Activated CD4-positive, CD25-positive, alpha-beta regulatory T cell treated with anti-CD3 and anti-CD28 coated beads, Interleukin-2, amount 50 U/mL, for 72 hours (primary cell): ENCODE results near the gene CCT3.
A peak's percentile ranks its signal among the peaks of the same experiment; 100 is the strongest.

Source experiments
- DNase-seq: peaks from one replicate; pipeline ENCODE4 v3.0.0; 2021

CCT3 gene

DNA sequence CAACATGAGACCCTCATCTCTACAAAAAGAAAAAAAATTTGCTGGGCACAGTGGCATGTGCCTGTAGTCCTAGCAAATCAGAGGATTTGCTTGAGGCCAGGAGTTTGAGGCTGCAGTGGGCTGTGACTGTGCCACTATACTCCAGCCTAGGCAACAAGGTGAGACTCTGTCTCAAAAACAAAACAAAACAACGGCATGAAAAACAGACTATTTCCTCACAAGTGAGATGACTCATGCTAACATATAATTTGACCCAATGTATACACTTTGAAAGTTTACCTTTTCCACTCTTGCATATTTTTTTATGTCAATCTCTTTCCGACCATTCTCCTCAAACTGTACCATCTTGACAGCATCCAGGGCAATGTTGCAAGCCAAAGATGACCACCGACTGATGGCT is 17.5 kb downstream of the CCT3 start:
- no peak for DNase-seq

DNA sequence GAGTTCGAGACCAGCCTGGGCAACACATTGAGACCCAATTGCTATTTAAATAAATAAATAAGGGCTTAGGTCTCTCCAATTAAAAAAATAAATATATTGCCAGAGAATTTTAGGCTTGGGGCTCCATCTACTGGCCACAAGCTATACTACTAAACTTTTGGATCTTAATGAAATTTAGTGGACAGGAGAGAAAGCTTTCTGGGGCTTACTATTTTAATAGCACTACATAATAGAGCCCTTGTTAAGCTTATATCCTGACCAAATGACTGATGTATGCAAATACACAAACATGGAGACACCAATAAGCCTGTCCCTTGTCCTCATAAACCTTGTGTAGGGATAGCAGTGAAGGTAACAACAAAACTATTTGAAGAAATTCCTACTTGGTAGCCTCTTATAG is 18.4 kb downstream of the CCT3 start:
- DNase-seq, result no peak

DNA sequence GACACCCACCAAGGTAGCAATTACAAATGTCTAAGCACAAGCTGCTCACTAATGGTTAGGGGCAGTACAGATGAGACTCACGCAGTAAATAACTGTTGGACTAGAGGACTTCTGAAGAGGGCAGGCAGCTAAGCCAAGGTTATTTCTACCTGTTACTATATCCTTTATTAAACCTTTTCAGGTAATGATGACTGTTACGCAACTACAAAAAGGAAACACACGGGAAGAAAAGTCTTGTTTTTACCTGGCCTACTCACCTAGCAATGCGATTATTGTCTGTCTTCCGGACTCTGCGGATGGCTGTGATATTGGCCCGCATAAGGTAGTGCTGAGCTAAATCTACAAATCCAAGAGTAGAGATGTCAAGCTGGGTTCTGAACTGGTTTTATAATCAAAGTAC is 21.2 kb downstream of the CCT3 start:
- no peak for DNase-seq

DNA sequence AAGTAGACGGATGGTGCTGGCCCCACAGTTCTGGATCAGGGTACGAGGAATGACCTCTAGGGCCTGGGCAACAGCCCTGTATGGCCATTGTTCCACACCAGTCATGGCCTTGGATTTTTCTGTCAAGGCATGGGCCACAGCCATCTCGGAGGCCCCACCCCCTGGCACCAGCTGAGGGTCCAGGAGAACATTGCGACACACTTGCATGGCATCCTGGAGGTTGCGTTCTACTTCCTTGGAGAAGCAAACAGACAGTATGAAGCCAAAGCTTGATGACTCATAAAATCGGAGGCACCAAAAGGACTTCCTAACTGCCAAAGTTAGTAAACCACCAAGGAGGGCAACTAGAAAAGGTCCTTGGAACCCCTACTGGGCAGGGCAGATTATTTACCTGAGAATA is 27.1 kb downstream of the CCT3 start:
- DNase-seq, result no peak

DNA sequence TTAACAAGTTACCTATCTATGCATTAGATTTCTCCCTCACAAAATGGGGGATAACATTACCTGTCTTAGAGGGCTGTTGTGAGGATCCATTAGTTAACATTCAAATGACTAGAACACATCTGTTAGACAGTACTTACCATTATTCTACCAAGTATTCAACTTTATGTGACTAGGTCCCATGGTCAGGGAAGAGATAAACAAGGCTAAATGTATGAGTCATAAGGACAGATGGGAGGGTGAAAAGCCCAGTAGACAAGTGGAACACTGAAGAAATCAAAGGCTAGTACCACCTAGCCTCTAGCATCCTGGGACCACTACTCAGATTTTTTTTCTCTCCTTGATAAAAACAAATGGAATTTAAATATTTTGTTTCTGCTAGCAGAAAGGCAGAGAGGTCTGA is 30.0 kb downstream of the CCT3 start:
- no peak for DNase-seq

DNA sequence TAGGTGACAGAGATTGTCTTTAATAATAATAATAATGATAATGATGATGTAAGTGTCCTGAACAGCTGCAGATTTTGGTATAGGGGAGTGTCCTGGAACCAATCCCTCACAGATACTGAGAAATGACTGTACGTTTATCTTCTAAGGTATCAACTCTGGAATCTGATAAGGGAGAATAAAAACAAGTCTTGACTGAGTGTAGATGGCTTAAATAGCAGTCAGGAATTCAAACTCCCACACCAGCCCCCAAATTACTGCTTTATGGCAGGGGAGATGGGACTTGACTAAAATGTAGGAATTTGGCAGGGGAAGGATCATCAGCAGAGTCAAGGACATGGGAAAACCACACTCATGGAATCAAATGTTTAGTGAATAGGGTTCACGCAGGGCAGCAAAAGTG is 32.9 kb downstream of the CCT3 start:
- no peak for DNase-seq

DNA sequence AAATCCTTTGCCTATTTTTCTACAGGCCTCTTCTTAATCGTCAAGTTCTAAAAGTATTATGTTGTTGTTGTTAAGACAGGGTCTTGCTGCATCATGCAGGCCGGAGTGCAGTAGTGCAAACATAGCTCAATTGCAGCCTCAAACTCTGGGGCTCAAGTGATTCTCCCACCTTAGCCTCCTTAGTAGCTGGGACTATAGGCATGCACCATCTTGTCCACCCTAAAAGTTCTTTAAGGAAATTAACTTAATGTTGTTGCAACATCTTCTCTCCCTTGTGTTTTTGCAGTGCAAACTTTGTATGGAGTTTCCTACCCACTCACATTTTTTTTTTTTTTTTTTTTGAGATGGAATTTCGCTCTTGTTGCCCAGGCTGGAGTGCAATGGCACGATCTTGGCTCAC is 34.9 kb downstream of the CCT3 start:
- no peak for DNase-seq

DNA sequence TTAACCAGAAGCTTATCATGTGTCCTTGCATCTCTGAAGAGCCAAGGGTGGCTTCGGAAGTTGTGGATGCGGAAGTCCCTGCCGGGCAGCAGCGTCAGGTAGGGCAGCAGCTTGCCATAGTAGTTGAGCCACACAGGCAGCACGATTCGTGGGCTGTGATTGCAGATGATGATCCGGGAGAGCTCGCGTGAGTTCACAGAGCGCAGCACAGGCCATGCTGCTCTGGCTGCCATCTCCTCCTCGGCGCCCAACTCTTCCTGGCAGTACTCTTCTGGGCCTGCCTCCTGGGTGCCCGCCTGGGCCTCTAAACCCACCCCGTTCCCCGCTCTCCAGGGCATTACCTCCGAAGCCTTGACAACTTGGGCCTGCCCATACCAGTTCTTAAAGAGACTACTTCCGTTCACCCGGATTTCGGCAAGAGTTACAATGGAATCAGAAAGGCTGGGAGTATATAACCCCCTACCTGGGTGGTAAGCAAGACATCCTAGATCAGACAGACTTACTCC is 39.2 kb downstream of the CCT3 start, which contains the start of gene VHLL:
Gene VHLL, minus strand, starts transcription at position 456 of the 506 bp plus-strand sequence. Its CDS starts 118 bp downstream, at position 338.
- DNase-seq, result no peak

DNA sequence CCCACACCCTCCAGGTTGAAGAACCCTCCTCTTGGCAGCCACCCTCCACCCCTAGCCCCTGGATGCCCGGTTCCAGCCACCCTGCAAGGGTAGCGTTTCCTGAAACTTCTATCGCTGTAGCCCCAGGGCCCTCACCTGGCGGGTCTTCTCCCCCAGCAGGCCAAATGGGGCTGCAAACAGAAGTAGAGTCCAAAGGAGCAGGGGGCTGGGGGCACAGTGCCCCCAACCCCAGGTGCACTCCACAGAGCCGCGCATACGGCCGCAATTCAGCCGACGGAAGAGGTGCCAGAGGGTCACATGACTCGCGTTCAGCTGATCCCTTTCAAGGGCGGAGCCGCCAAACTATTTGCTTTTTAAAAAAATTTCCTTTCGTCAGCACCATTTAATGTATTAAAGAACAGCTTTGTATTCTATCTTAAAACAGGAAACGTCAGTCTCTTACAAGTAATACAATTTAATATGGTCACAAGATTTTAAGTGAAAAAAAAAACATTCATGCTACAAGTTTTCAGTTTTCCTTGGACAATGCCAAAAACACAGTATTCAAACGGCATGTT is 42.6 kb downstream of the CCT3 start, which contains the start of gene GLMP:
Gene GLMP, minus strand, starts transcription at position 289 of the 557 bp plus-strand sequence. Its CDS starts 34 bp downstream, at position 255.
- peak; percentile 61 for DNase-seq

DNA sequence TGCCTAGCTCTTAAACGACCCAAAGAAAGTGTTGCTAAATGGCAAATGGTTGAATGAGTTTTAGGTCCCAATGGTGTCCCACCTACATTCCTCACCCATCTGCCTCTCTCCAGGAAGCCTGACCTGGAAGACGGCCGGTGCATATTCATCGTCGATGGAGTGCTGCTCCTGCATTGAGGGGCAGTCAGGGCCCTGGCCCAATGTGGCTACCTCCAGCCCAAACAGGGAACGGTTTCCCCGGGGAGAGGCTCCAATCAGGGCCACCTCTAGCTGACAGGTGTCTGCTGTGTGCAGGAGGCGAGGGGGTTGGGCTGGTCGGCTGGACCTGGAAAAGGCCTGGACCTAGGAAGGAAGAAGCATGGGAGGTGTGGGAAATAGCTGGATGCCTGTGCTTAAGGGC is 44.2 kb downstream of the CCT3 start:
- DNase-seq, result no peak

DNA sequence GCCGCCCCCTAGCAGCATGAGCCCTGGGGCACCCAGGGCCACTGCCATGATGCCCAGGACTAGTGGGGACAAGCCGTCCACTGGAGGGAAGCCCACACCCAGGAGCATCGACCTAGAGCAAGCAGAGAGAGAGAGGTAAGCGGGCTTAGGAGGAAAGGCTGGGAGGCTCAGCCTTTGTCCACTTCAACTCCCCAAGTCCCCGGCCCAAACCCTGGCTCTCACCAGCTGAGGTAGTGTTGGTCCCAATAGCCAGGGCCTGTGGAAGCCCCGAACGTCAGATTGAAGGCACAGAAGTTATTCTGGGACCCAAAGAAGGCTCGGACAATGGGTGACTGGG is 45.0 kb downstream of the CCT3 start:
- DNase-seq, result no peak

DNA sequence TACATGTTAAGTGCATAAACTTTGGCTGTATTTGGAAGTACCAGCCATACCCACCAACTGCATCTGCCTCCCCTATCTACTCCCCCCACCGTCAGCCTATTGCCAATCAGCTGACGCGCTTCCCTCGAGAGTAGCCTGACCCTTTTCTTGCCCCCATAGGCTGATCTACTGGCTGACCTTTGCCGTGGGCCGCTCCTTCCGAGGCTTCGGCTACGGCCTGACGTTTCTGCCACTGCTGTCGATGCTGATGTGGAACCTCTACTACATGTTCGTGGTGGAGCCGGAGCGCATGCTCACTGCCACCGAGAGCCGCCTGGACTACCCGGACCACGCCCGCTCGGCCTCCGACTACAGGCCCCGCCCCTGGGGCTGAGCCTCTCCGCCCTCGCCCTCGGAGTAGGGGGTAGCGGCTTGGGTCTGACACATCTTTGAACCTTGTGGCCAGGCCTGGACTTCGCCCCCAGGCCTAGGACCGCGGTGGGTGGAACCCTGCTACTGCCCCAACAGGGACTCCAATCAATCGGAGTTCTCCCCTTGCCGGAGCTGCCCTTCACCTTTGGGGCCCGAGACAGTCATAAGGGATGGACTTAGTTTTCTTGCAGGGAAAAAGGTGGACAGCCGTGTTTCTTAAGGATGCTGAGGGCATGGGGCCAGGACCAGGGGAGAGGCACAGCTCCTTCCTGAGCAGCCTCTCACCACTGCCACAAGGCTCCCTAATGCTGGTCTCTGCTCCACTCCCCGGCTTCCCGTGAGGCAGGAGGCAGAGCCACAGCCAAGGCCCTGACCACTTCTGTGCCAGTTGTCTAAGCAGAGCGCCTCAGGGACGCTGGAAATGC is 46.6 kb downstream of the CCT3 start:
- DNase-seq, result no peak

DNA sequence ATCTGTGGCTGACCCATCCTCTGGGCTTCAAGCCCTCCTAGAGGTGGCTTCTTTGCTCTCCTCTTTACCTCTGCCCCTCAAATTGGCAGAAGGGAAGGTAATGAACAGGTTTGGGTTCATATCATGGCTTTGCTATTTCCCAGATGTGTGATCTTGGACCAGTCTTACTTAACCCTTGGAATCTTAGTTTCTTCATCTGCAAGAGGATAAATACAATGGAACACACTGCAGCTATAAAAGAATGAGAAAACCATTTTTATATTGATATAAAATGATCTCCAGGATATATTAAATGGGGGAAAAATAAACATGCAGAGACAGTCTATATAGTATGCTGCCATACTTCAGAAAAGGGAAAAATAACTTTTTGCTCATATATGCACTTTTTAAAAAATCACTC is 48.2 kb downstream of the CCT3 start:
- no peak for DNase-seq

DNA sequence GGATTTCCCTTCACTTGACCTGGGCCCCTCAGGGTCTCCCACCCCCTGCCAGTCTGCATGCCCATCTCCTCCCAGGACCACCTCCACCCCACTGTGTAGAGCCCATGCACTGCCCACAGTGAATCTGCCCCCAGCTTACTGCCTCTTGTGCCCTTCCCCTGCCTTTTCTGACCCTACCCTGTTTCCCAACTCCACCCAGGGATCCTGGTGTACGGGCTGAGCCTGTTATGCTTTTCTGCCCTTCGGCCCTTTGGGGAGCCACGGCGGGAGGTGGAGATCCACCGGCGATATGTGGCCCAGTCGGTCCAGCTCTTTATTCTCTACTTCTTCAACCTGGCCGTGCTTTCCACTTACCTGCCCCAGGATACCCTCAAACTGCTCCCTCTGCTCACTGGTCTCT is 52.0 kb downstream of the CCT3 start:
- DNase-seq, result no peak

DNA sequence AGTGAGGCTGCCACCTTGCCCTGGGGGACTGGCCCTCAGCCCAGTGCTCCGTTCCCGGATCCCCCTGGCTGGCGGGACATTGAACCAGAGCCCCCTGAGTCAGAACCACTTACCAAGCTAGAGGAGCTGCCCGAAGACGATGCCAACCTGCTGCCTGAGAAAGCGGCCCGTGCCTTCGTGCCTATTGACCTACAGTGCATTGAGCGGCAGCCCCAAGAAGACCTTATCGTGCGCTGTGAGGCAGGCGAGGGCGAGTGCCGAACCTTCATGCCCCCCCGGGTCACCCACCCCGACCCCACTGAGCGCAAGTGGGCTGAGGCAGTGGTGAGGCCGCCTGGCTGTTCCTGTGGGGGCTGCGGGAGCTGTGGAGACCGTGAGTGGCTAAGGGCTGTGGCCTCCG is 52.7 kb downstream of the CCT3 start:
- no peak for DNase-seq

DNA sequence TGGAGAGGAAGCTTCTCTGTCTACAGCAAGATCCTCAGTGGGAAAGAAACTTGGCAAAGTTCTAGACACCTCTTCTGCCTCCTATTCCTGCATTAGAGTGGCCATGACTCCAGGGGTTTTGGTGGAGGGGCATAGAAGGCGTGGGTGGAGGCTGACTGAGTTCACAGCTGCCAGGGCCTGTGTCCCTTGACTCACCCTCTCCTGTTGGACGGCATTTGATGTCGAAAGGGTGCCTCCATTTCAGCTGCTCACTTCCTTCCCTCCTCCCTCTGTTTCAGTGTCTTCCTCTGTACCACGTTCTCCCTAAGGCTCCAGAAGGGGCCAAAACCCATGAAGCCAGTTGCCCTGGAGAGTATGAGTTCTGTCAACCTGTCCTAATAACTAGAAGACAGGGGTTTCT is 53.3 kb downstream of the CCT3 start:
- no peak for DNase-seq

DNA sequence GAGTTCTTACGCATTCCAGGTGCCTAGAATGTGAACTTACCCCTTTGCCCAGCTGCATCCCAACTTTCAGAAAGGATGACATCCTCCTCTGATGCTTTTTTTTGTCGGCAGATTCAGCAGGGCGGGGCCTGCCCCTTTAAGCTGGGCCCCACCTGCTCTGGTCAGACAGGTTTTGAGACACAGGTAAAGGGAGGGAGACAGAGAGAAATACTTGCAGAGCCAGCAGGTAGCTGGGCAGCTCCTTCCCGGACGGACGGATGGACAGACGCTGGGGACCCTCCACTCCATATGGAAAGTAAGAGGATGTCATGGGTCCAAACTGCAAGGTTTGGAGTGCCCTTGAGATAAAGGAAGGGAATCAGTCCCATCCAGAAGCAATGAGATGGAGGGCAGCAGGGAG is 54.0 kb downstream of the CCT3 start, which contains the start of gene TMEM79:
Gene TMEM79, plus strand, starts transcription at position 214 of the 400 bp plus-strand sequence. CDS start 902 bp downstream, outside the sequence.
- no peak for DNase-seq

DNA sequence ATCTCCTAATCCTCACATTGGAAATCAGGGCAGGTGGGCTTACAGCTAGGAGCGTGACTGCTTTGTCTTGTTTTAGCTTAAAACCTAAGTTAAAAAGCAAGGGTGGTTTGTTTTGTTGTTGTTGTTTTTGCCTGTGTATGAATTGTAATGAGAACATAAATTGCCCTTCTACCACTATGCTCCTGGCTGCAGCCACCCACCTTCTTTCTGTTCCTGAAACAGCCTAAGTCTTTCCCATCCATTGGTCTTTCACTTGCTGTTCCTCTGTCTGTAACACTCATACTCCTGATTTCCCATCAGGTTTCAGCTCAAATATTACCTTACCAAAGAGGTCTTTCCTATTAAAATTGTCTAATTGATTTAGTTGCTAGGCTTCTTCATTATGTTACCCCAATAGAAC is 54.6 kb downstream of the CCT3 start:
- DNase-seq, result no peak

DNA sequence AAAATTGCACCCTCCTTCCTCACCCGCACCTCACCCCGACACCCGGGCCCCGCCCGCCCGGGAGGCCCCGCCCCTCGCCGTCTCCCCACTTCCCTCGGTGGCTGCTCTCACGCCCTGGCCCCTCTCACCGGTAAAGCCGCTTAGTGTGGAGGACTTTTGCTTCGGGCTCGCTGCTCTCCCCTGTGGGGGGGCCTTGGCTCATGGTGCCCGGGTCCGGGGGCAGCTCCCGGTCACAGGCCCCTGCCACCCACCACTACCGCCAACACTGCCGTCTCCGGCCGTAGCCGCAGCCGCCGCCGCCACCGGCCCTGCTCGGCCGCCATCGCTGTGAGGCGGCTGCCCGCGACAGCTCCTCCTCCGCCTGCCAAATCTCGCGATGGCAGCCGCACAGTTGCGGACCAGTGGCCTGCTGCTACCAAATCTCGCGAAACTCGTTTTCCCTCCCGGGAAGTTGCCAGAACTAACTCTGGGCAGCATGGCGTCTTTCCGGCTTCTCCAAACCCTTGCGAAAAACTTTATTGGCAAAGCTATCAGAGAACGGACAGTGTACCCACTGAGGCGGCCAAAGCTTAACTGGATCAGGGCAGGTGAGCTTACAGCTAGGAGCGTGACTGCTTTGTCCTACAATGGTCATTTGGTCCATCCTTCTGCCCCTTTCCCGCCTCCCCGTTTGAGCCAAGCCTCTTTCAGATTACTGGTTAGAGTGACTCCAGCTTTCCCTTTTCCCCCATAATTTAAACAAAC is 55.4 kb downstream of the CCT3 start, which contains the start of gene SMG5:
Gene SMG5, minus strand, starts transcription at position 347 of the 744 bp plus-strand sequence. Its CDS starts 145 bp downstream, at position 202.
- peak; percentile 94 for DNase-seq

DNA sequence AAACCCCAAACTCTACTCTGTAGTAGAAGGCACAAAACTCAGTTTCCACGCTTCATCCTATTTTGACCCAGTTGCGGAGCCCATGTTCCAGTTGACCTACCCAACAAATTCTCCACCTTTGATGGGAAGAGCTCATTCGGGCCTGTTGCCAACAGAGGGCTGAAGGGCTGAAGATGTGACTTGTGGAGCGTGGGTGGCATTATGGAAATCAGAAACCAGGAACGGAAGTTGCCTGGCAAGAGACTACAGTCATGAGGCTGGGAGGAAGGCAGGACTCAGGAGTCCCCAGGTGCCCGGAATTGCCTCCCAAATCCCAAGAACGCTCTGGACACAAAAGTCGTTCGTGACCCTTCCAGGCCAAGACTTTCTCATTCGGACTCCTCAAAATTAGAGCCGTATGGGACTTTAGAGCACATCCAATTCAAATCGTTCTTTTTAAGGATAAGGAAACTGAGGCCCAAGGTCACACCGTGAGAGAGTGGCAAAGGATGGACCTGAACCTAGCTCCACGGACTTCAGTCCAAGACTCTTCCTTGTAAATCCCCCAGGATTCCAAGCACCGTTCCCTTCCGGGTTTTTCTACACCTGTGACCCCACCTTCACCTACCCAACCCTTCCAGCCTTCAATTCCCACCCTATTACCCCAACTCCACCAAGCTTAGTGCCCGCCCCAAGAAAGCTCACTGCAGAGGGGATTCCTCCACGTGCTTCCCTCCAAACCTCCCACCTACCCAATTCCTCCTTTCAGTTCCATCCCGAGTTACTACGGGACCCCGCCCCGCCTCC is 56.2 kb downstream of the CCT3 start:
- no peak for DNase-seq

DNA sequence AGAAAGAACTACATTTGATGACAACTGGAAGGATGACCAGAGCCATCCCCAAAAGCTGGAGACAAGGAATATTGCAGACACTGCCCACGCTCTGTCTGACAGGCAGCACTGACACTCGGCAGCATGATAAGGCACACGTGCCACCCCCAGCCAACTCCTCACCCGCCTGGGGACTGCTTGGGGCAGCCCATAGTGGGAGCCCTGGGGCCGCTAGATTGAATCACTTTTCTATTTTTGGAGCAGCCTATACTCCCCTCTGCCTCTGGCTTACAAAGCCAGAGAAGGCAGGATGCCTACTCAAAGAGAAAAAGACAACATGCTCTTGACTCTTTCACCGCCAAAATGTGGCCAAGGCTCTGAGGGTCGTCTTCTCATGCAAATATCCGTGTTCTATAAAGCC is 56.8 kb downstream of the CCT3 start:
- DNase-seq, result no peak

DNA sequence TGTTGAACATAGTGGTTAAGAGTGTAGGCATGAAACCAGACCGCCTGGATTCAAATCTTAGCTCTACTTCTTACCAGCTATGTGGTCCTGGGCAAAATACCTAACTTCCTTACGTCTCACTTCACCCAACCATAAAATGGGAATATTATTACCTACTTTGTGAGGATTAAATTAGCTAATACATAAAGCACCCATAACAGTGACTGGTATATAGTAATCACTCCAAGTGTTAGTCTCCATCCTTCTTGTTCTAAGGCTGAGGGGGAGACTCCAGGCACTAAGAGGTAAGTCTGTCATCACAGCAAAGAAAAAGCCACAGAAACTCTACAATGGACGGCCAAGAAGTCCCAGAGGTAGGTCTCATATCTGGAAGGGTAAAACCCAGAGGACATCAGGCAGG is 58.3 kb downstream of the CCT3 start:
- no peak for DNase-seq

DNA sequence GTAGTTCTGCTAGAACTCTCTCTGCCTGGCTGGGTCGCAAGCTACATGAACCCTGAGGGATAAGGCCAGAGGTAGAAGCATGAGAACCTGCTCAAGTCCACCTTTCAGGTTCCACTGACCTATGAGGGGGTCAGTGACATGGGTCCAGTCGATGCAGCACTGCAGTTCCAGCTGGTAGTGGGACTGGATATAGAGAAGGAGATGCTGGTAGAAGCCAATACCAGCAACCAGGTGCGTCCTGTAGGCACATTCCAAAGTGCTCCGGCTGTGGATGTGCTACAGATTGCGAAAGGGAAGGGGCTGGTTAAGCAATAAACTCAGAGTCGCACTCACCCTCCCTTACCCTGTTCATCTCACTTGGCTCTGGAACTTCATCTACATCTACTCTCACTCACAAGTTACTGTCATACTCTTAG is 61.1 kb downstream of the CCT3 start:
- no peak for DNase-seq
